HG03095 (cell line): ENCODE data around the gene ZNF618.

Experiments used
- ATAC-seq: cut with Tn5 transposase; IDR thresholded peaks from one replicate; pipeline ENCODE4 v1.9.1; 2021; ENCODE audit warnings: moderate library complexity; ENCODE audit not compliant: unreplicated experiment

ZNF618 gene

DNA sequence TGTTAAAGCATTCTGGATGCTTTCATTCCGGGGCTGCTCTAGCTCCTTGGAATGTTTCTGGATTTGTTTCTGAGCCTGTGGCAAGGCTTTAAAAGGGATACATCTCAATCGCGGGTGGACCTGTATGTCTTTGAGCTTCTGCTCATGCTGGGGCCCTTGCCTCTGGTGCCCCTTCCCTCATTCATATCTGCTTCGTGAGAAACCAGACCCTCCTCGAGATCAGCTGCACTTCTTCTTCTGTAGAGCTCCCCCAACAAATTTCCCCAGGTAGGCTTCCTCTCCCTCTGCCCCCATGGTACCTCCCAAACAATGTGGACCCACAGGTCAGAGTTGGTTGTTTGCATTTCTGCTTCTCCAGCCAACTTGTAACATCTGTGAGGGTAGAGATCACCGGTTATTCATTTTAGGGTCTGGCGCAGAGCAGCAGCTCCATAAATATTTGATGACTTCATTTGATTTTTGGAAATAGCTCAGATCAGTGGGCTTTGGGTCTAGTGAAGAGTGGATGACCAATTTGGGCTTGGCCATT, 6.6 kb downstream of the ZNF618 start:
- ATAC-seq = no peak

- no peak for ATAC-seq
Observed at GRCh38 chr9:113885183-113886025, 9.3 kb downstream of the ZNF618 start.

DNA sequence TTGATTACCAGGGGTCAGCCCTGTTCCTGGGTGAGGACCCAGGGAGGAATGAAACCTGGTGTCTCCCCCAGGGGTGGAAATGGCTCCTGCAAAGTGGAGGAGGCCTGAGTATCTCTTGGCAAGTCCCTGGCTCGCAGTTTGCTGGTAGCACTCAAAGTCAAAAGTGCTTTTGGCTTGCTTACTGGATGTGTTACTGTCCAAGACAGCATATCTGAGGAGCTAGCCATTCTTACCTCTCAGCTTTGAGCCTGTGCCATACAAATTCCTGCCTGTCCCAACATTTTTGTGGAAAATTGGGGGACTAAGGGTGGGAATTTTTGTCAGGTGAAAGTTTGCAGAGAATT, 9.9 kb downstream of the ZNF618 start:
- ATAC-seq = no peak

DNA sequence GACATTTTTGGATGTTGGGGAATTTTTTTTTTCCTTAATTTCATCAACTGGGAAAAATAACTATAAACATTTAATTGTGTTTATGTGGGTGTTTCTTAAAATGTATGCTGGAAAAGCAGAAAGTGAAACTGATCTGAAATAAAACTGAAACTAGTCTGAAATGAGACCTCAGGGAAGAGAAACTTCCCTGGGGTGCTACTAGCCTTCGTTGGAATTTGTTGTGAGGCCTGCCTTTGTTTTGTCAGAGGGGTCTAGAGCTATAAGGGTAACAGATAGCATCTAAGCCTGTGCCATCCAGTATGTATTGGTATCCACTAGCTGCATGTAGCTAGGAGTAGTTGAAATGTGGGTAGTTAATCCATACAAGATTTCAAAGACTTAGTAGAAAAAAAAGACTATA, 10.4 kb downstream of the ZNF618 start:
- ATAC-seq = no peak

GRCh38 chr9:113886933-113887332, 10.8 kb downstream of the ZNF618 start:
- ATAC-seq = no peak

DNA sequence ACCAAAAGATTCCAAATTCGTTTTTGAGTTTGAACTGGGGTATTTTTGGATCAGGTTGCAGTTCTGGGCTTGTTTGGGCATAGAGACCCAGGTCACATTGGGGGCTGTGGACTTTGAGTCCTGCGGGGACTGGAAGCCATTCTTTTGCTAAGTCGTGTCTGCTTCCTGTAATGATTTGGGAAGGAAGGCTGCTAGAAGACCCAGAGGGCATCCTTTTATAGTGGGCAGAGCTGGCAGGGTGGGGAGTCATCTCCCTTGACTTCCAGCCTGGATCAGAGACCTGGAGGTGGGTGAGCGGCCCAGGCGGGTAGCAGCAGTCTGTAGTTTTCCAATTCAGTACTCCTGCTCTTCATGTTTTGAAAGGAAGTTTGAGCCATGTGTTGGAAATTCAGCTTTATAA, 11.3 kb downstream of the ZNF618 start:
- no peak for ATAC-seq

DNA sequence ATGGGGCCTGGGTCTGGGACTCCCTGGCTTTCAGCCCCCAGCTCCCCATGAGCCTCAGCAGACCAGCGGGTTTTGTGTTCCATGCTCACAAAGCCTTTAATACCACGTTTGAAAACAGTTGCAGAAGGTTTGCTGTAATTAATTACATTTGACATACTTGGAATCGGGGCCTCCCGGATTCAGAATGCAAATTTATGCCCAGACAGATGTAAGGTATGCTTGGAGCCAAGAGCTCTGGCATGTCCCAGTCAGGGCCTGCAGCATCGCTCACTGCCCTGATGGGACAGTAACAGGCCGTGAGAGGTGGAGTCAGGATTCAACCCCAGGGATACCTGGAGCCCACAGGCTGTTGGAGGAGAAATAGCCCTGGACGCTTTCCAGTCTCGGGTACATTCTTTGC, 12.2 kb downstream of the ZNF618 start:
- ATAC-seq = no peak

DNA sequence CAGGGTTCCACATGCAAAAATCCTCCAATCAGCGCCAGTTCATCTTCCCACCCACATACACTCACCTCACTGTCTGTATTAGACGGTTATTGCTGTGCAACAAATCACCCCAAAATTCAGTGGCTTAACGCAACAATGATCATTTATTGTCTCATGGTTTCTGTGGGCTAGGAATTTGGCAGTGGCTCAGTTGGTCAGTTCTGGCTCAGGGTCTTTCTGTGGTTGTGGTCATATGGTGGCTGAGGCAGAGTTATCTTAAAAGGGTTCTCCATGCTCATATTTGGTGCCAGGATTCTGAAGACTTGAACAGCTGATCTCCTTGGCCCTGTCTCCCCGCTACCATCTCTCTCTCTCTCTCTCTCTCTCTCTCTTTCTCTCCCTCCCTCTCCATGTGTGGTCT, 12.9 kb downstream of the ZNF618 start:
- no peak for ATAC-seq

- no peak for ATAC-seq
Observed at GRCh38 chr9:113890704-113891103, 14.6 kb downstream of the ZNF618 start.

- ATAC-seq = no peak
Observed at GRCh38 chr9:113892861-113893491, 16.9 kb downstream of the ZNF618 start.

DNA sequence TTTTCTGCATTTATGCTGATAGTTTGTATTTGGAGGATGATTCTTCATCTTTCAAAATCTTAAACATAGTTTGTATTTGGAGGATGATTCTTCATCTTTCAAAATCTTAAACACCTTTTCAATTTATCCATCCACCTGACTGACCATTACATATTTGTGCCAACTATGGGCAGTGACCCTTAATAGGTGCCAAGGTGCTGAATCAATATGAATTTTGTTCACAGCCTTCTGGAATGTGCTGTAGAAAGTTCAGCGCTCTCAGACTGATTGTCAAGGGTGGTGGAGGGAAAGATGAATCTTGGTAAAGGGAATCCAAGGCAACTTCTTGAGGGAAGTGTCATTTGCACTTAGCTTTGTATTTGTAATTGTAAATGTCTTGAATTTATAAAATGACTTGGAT, 18.1 kb downstream of the ZNF618 start:
- ATAC-seq = no peak

GRCh38 chr9:113895526-113895925, 19.4 kb downstream of the ZNF618 start:
- ATAC-seq = no peak

GRCh38 chr9:113896713-113897112, 20.6 kb downstream of the ZNF618 start:
- ATAC-seq = no peak

- ATAC-seq = no peak
Observed at GRCh38 chr9:113898151-113898550, 22.0 kb downstream of the ZNF618 start.

GRCh38 chr9:113898596-113898995, 22.5 kb downstream of the ZNF618 start:
- no peak for ATAC-seq

DNA sequence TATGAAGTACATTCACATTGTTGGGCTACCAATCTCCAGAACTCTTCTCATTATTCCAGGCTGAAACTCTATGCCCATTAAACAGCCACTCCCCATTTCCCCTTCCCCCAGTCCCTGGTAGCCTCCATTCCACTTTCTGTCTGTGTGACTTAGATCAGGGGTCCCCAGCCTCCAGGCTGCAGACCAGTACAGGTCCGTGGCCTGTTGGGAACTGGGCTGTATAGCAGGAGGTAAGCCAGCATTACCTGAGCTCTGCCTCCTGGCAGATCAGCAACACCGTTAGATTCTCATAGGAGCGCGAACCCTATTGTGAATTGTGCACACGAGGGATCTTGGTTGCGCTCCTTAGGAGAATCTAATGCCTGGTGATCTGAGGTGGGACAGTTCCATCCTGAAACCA, 23.1 kb downstream of the ZNF618 start:
- ATAC-seq = no peak

DNA sequence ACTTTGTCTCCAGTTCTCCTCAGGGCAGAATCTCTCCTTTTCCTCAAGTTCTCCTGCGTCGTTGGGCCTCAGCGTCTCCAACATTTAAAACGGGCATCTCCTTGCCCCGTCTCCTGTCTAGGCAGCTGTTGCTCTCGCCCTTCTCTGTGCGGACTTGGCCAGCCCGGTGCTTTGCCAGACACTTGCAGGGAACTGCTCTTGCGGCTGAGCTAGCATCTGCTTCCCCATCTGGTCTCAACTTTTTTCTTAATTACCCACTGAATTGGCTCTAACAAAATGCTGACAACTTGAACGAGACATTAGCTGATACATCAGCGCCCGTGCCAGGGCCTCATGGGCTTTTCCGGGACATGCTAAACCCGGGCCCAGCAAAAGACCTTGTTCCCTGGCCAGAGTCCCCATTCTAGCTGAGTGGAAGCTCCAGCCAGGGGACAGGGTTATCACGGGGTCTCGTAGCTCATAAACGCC, 25.1 kb downstream of the ZNF618 start:
- ATAC-seq = no peak

GRCh38 chr9:113903514-113904077, 27.5 kb downstream of the ZNF618 start:
- no peak for ATAC-seq

DNA sequence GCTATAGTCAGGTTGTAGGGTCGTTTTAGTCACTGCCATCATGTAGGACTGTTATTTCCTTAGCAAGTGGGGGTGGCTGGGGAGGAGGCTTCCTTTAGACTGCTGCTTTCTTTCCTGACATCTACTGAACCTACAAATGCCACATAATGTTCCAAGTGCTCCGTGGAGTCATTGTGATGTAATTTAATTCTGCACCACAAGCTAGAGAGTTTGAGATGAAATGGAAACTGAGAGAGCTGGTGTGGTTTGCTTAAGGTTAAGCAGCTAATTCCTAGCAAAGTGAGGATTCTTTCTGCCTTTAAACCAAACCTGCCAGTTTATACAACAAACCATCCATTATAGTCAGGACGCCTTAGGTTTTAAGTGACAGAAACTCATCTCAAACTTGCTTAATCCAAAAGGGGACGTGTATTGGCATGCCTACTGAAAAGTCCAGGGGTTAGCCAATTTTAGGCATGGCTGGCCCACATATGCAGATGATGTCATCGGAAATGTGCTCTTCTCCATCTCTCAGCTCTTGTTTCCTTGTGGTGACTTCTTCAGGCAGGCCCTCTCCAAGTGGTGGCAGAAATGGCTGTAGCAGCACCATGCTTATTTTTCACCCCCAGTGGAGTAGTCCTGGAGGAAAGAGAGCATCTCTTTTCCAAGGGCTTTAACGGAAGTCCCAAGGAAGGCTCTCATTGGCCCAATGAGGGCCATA, 30.5 kb downstream of the ZNF618 start:
- no peak for ATAC-seq

- no peak for ATAC-seq
Observed at GRCh38 chr9:113907282-113907681, 31.2 kb downstream of the ZNF618 start.

DNA sequence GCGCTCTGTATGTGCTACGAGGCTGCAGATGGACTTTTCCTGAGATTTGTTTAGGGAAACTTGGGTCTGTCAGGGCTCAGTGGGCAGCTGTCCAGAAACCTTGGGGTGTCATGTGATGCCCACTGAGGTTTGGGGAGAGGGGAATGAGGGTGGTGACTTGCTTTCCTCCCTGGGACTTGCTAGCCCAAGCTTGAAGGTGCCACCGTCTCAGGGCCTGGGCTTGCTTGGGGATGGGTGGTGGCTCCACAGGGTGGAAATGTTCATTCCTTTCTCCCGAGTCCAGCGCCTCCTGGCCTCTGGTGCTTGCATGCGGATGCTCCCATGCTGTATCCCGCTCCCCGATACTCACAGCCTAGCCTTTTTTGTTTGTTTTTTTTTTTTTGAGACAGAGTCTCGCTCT, 33.3 kb downstream of the ZNF618 start:
- ATAC-seq = no peak
